ENCODE results near the gene MEI1.
"Not testable (repeated sequence)": the region's sequence is repeated elsewhere in the genome, so short reads cannot be mapped to it uniquely, and the experiment has no call there.

MEI1 gene

DNA sequence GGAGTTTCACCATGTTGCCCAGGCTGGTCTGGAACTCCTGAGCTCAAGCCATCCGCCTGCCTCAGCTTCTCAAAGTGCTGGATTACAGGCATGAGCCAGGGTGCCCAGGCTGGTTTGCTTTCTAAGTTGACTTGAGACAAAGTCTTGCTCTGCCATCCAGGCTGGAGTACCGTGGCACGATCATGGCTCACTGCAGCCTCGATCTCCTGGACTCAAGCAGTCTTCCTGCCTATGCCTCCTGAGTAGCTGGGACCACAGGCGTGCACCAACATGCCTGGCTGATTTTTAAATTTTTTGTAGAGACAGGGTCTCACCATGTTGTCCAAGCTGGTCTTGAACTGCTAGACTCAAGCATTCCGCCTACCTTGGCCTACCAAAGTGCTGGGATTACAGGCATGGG, 41.6 kb upstream of the MEI1 start:
- no peak overlapping the region for H3K4me3 ChIP-seq (ENCODE audit: low read depth, low read length)
- DNase-seq, result no peak
- H3K36me3 ChIP-seq, result peaks cover 96% of the 10 kb centered on the region
- no peaks in the 10 kb centered on the region for H3K9me3 ChIP-seq (ENCODE audit: severe bottlenecking)
- TF ChIP-seq, protein P1, sequence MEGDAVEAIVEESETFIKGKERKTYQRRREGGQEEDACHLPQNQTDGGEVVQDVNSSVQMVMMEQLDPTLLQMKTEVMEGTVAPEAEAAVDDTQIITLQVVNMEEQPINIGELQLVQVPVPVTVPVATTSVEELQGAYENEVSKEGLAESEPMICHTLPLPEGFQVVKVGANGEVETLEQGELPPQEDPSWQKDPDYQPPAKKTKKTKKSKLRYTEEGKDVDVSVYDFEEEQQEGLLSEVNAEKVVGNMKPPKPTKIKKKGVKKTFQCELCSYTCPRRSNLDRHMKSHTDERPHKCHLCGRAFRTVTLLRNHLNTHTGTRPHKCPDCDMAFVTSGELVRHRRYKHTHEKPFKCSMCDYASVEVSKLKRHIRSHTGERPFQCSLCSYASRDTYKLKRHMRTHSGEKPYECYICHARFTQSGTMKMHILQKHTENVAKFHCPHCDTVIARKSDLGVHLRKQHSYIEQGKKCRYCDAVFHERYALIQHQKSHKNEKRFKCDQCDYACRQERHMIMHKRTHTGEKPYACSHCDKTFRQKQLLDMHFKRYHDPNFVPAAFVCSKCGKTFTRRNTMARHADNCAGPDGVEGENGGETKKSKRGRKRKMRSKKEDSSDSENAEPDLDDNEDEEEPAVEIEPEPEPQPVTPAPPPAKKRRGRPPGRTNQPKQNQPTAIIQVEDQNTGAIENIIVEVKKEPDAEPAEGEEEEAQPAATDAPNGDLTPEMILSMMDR (IDR thresholded peaks at IDR 0.05; ENCODE audit: low read depth, low read length), result no peak
- H3K27ac ChIP-seq, result no peak overlapping the region
- no peaks in the 10 kb centered on the region for H3K27me3 ChIP-seq (ENCODE audit: insufficient read depth, low read depth, severe bottlenecking)

DNA sequence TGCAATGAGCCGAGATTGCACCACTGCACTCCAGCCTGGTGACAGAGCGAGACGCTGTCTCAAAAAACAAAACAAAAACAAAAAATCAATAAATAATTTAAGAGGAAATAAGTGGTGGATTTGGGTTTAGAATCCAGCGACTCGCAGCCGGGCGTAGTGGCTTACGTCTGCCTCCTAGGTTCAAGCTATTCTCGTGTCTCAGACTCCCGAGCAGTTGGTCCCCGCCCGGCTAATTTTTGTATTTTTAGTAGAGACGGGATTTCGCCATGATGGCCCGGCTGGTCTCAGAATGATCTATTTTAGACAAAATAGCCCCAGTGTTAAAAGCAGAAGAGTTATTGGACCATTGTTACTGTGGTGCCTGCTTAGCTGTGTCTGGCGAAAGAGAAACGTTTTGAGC, 40.4 kb upstream of the MEI1 start:
- peaks cover 95% of the 10 kb centered on the region for H3K36me3 ChIP-seq
- TF ChIP-seq, protein P1 (IDR thresholded peaks at IDR 0.05; ENCODE audit: low read depth, low read length), result no peak

DNA sequence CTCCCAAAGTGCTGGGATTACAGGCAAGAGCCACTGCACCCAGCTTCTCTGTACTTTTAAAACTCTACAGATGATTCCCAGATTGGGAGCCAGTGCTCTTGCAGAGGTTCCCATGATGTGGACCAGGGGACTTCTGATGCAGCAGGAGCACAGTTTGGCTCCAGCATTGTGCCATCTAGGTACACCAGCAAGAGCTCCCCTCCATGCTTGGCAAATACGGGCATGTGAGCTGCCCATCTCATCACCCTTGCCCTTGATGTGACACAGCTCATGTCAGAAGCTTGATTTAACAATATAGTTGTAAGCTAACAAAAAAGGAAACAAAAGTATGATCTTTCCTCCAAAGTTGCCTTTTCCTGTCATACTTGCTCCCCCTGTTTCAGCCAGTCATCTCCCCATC, 39.4 kb upstream of the MEI1 start:
- no peak for DNase-seq
- H3K4me3 ChIP-seq (ENCODE audit: low read depth, low read length), result no peak overlapping the region
- H3K27me3 ChIP-seq (ENCODE audit: insufficient read depth, low read depth, severe bottlenecking), result no peaks in the 10 kb centered on the region
- peaks cover 95% of the 10 kb centered on the region for H3K36me3 ChIP-seq
- TF ChIP-seq, protein P1 (IDR thresholded peaks at IDR 0.05; ENCODE audit: low read depth, low read length), result no peak
- H3K27ac ChIP-seq, result no peak overlapping the region
- no peaks in the 10 kb centered on the region for H3K9me3 ChIP-seq (ENCODE audit: severe bottlenecking)

More for the DNA sequence above, 40.4 kb upstream of the MEI1 start:
- Histone ChIP-seq H3K9me3 (ENCODE audit: severe bottlenecking) (no peaks in the 10 kb centered on the region), H3K4me3 (ENCODE audit: low read depth, low read length) (no peak overlapping the region), H3K27ac (no peak overlapping the region), H3K27me3 (ENCODE audit: insufficient read depth, low read depth, severe bottlenecking) (no peaks in the 10 kb centered on the region)
- no peak for DNase-seq

DNA sequence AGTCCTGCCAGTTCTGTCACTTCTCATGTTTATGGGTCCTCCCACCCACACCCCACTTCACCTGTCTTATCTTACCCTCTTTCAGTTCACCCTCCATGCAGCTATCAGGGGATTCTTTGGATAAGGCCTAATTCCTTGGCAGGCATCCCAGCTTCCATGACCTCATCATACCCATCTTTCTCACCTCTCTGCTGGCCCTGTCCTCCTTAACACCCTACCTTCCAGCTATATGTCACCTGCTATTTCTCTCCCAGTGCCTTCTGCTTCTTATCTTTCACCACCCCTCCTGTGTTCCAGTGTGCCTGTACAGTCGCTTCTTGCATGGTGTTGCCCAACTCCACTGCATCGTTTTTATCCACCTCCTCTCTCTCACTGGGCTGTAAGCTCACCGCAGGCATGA, 38.9 kb upstream of the MEI1 start:
- H3K4me3 ChIP-seq (ENCODE audit: low read depth, low read length), result no peak overlapping the region
- no peak for DNase-seq
- H3K36me3 ChIP-seq, result peaks cover 96% of the 10 kb centered on the region
- no peaks in the 10 kb centered on the region for H3K27me3 ChIP-seq (ENCODE audit: insufficient read depth, low read depth, severe bottlenecking)
- H3K27ac ChIP-seq, result no peak overlapping the region
- no peaks in the 10 kb centered on the region for H3K9me3 ChIP-seq (ENCODE audit: severe bottlenecking)
- TF ChIP-seq, protein P1 (IDR thresholded peaks at IDR 0.05; ENCODE audit: low read depth, low read length), result no peak

DNA sequence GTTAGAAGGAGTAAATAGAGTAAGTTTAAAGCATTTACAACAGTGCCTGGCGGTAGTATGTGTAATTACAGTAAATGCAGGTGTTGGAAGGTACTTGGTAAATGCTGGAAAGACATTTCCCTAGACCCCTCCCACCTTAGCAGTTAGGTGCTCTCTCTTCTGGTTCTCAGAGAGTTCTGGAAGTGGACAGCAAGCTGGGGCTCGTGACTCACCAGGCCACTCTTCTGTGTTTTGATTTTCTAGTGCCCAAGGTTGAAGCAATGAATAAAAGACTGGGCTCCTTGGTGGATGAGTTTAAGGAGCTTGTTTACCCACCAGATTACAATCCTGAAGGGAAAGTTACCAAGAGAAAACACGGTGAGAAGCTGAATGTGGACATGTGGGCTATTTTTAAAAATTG, 38.2 kb upstream of the MEI1 start:
- DNase-seq, result no peak
- Histone ChIP-seq H3K27ac (no peak overlapping the region), H3K4me3 (ENCODE audit: low read depth, low read length) (no peak overlapping the region), H3K36me3 (peaks cover 92% of the 10 kb centered on the region), H3K9me3 (ENCODE audit: severe bottlenecking) (no peaks in the 10 kb centered on the region), H3K27me3 (ENCODE audit: insufficient read depth, low read depth, severe bottlenecking) (no peaks in the 10 kb centered on the region)
- TF ChIP-seq, protein P1 (IDR thresholded peaks at IDR 0.05; ENCODE audit: low read depth, low read length), result no peak

DNA sequence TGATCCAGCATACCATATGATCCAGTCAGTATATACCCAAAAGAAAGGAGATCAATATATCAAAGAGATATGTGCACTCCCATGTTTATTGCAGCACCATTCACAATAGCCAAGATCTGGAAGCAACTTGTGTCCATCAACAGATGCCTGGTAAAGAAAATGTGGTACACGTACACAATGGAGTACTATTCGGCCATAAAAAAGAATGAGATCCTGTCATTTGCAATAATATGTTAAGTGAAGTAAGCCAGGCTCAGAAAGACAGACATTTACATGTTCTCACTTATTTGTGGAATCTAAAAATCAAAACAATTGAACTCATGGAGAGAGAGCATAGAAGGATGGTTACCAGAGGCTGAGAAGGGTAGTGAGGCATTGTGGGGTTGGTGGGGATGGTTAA, 37.6 kb upstream of the MEI1 start:
- H3K27me3 ChIP-seq (ENCODE audit: insufficient read depth, low read depth, severe bottlenecking), result no peaks in the 10 kb centered on the region
- no peak overlapping the region for H3K4me3 ChIP-seq (ENCODE audit: low read depth, low read length)
- no peaks in the 10 kb centered on the region for H3K9me3 ChIP-seq (ENCODE audit: severe bottlenecking)
- TF ChIP-seq, protein P1 (IDR thresholded peaks at IDR 0.05; ENCODE audit: low read depth, low read length), result no peak
- H3K36me3 ChIP-seq, result peaks cover 87% of the 10 kb centered on the region
- H3K27ac ChIP-seq, result no peak overlapping the region
- DNase-seq, result no peak

DNA sequence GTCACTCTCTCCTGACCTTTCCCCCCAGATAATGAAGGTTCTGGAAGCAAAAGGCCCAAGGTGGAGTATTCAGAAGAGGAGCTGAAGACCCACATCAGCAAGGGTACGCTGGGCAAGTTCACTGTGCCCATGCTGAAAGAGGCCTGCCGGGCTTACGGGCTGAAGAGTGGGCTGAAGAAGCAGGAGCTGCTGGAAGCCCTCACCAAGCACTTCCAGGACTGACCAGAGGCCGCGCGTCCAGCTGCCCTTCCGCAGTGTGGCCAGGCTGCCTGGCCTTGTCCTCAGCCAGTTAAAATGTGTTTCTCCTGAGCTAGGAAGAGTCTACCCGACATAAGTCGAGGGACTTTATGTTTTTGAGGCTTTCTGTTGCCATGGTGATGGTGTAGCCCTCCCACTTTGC, 35.7 kb upstream of the MEI1 start:
- H3K27ac ChIP-seq; H3K9me3 ChIP-seq (ENCODE audit: severe bottlenecking); DNase-seq; H3K4me3 ChIP-seq (ENCODE audit: low read depth, low read length); H3K27me3 ChIP-seq (ENCODE audit: insufficient read depth, low read depth, severe bottlenecking): not testable (repeated sequence)
- H3K36me3 ChIP-seq, result peaks cover 69% of the 10 kb centered on the region

All from WERI-Rb-1 (cell line).